ENCODE measurements around the gene PHC2. TPM values are rescaled to one million over a fixed set of nuclear protein-coding genes. Genes with fewer than 3 reads are reported as not detected.

PHC2 gene
- polyA plus RNA-seq, 1 donor from 2014 or later = 171 TPM

DNA sequence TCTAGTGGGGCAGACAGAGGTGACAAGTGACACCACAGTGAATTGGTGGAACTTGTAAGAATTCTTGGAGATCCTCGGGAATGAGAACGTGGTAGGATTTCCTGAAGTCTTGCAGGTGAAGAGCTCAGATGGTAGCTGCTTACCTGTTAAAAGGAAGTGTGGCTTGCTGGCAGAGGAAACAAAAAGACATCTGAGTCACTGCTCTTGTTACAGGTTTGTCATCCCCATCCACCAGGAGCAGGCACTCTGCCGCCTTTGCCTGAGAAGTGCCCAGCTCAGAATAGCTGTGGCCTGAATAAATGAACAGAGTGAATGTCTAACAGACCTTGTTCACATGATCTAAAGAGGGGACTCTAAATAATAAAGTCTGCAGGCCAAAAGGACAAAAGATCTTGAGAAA is 29.2 kb upstream of the PHC2 start:
- H3K9me2 ChIP-seq (ENCODE audit: insufficient read depth, low read length) = no peaks in the 10 kb centered on the region
- H3K4me2 ChIP-seq (ENCODE audit: low read length) = no peak overlapping the region
- no peaks in the 10 kb centered on the region for H3K36me3 ChIP-seq (ENCODE audit: insufficient read depth, low read length)
- no peak overlapping the region for H3K4me3 ChIP-seq (ENCODE audit: low read length)
- H3K27me3 ChIP-seq (ENCODE audit: insufficient read depth, low read depth, low read length) = no peaks in the 10 kb centered on the region
- no peaks in the 10 kb centered on the region for H3F3A ChIP-seq (ENCODE audit: insufficient read depth, low read length, poor library complexity, severe bottlenecking)
- no peaks in the 10 kb centered on the region for H3K9me3 ChIP-seq (ENCODE audit: low read length)
- H4K20me1 ChIP-seq (ENCODE audit: insufficient read depth) = no peaks in the 10 kb centered on the region
- no peak overlapping the region for H3K9ac ChIP-seq (ENCODE audit: low read length)
- H3K27ac ChIP-seq (ENCODE audit: low read length) = no peak overlapping the region
- TF ChIP-seq POLR2AphosphoS5 (IDR thresholded peaks at IDR 0.05) (no peak), RAD21 (conservative IDR thresholded peaks at IDR 0.05) (no peak), EZH2 (IDR thresholded peaks at IDR 0.05; ENCODE audit: borderline replicate concordance, insufficient read depth, low read length, poor library complexity, severe bottlenecking) (no peak), SMC3 (conservative IDR thresholded peaks at IDR 0.05; ENCODE audit: poor library complexity) (no peak), TAF1 (IDR thresholded peaks at IDR 0.05; ENCODE audit: low read depth) (no peak), EP300 (conservative IDR thresholded peaks at IDR 0.05; ENCODE audit: poor library complexity, severe bottlenecking) (no peak), MXI1 (conservative IDR thresholded peaks at IDR 0.05; ENCODE audit: poor library complexity, severe bottlenecking) (no peak)
- TF ChIP-seq, protein P1, sequence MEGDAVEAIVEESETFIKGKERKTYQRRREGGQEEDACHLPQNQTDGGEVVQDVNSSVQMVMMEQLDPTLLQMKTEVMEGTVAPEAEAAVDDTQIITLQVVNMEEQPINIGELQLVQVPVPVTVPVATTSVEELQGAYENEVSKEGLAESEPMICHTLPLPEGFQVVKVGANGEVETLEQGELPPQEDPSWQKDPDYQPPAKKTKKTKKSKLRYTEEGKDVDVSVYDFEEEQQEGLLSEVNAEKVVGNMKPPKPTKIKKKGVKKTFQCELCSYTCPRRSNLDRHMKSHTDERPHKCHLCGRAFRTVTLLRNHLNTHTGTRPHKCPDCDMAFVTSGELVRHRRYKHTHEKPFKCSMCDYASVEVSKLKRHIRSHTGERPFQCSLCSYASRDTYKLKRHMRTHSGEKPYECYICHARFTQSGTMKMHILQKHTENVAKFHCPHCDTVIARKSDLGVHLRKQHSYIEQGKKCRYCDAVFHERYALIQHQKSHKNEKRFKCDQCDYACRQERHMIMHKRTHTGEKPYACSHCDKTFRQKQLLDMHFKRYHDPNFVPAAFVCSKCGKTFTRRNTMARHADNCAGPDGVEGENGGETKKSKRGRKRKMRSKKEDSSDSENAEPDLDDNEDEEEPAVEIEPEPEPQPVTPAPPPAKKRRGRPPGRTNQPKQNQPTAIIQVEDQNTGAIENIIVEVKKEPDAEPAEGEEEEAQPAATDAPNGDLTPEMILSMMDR (IDR thresholded peaks at IDR 0.05; ENCODE audit: poor library complexity, severe bottlenecking) = no peak
- TF ChIP-seq, protein P2, sequence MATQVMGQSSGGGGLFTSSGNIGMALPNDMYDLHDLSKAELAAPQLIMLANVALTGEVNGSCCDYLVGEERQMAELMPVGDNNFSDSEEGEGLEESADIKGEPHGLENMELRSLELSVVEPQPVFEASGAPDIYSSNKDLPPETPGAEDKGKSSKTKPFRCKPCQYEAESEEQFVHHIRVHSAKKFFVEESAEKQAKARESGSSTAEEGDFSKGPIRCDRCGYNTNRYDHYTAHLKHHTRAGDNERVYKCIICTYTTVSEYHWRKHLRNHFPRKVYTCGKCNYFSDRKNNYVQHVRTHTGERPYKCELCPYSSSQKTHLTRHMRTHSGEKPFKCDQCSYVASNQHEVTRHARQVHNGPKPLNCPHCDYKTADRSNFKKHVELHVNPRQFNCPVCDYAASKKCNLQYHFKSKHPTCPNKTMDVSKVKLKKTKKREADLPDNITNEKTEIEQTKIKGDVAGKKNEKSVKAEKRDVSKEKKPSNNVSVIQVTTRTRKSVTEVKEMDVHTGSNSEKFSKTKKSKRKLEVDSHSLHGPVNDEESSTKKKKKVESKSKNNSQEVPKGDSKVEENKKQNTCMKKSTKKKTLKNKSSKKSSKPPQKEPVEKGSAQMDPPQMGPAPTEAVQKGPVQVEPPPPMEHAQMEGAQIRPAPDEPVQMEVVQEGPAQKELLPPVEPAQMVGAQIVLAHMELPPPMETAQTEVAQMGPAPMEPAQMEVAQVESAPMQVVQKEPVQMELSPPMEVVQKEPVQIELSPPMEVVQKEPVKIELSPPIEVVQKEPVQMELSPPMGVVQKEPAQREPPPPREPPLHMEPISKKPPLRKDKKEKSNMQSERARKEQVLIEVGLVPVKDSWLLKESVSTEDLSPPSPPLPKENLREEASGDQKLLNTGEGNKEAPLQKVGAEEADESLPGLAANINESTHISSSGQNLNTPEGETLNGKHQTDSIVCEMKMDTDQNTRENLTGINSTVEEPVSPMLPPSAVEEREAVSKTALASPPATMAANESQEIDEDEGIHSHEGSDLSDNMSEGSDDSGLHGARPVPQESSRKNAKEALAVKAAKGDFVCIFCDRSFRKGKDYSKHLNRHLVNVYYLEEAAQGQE (IDR thresholded peaks at IDR 0.05; ENCODE audit: borderline replicate concordance) = no peak
- no peaks in the 10 kb centered on the region for H3K79me2 ChIP-seq (replicated peaks; ENCODE audit: insufficient read depth, low read length)
- H2AFZ ChIP-seq (ENCODE audit: low read depth, low read length) = no peak overlapping the region

DNA sequence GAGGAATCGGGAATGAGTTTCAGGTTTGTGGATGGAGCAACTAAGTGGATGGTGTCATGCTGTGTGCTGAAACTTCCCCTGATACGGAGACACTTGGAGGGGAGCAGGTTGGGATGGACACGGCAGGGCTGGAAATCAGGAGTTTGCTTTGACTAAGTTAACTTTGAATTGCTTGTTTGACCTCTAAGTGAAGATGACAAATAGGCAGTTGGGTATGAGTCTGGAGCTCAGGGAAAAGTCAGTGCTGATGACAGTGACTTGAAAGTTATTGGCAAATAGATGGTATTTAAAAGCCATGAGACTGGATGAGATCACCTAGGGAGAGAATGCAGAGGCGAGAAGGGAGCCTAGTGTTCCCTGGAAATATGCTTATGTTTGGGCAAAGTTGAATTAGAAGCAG is 28.8 kb upstream of the PHC2 start:
- Histone ChIP-seq H2AFZ (ENCODE audit: low read depth, low read length) (no peak overlapping the region), H3K4me3 (ENCODE audit: low read length) (no peak overlapping the region), H3K9me2 (ENCODE audit: insufficient read depth, low read length) (no peaks in the 10 kb centered on the region), H3K9me3 (ENCODE audit: low read length) (no peaks in the 10 kb centered on the region), H3K36me3 (ENCODE audit: insufficient read depth, low read length) (no peaks in the 10 kb centered on the region), H3K9ac (ENCODE audit: low read length) (no peak overlapping the region), H3K79me2 (replicated peaks; ENCODE audit: insufficient read depth, low read length) (no peaks in the 10 kb centered on the region), H3K27ac (ENCODE audit: low read length) (no peak overlapping the region), H3K27me3 (ENCODE audit: insufficient read depth, low read depth, low read length) (no peaks in the 10 kb centered on the region), H3K4me2 (ENCODE audit: low read length) (no peak overlapping the region), H3F3A (ENCODE audit: insufficient read depth, low read length, poor library complexity, severe bottlenecking) (no peaks in the 10 kb centered on the region), H4K20me1 (ENCODE audit: insufficient read depth) (no peaks in the 10 kb centered on the region)
- TF ChIP-seq, protein P1 (IDR thresholded peaks at IDR 0.05; ENCODE audit: poor library complexity, severe bottlenecking) = no peak

Measured in neural cell (in vitro differentiated cells).